SK-N-MC (cell line): ENCODE results near the gene KRT12.

ENCODE experiments used
- DNase-seq: peaks from one replicate; pipeline ENCODE4 v3.0.0-alpha.2; 2011; ENCODE audit warnings: low read depth, low spot score
- H3K27ac ChIP-seq: fragments of 200-600 bp; sonication (generic); 2 replicates; pipeline ENCODE4 v1.5.1; 2016; ENCODE audit warnings: mixed run types
- H3K36me3 ChIP-seq: fragments of 200-600 bp; sonication (generic); 2 replicates; pipeline ENCODE4 v1.6.1; 2017; ENCODE audit warnings: antibody characterized with exemption, low read length, mixed read lengths; ENCODE audit not compliant: insufficient read depth
- H3K4me3 ChIP-seq: fragments of 200-600 bp; sonication (generic); 2 replicates; pipeline ENCODE4 v1.5.1; 2016
- H3K9ac ChIP-seq: fragments of 200-600 bp; sonication (generic); 2 replicates; pipeline ENCODE4 v1.8.0; 2017; ENCODE audit warnings: mixed run types, mixed read lengths; ENCODE audit not compliant: insufficient read length
- H3K9me3 ChIP-seq: fragments of 200-600 bp; sonication (generic); 2 replicates; pipeline ENCODE4 v1.6.1; 2017; ENCODE audit warnings: low read depth, mild to moderate bottlenecking, antibody characterized with exemption, low read length, moderate library complexity, mixed read lengths
- EZH2 ChIP-seq: fragments of 200-600 bp; sonication (generic); IDR thresholded peaks from one replicate; pipeline ENCODE4 v1.6.1; 2017; ENCODE audit warnings: antibody characterized with exemption
- FOXP2 ChIP-seq: optimal IDR thresholded peaks from 2 replicates; pipeline ENCODE3; 2011; ENCODE audit warnings: mild to moderate bottlenecking, moderate library complexity; ENCODE audit not compliant: insufficient read depth; ENCODE audit errors: extremely low read length, control extremely low read depth
- POLR2AphosphoS5 ChIP-seq: IDR thresholded peaks from 2 replicates; pipeline ENCODE4 v1.6.1; 2012; ENCODE audit warnings: mild to moderate bottlenecking, low read depth, low read length, borderline replicate concordance

Gene KRT12

DNA sequence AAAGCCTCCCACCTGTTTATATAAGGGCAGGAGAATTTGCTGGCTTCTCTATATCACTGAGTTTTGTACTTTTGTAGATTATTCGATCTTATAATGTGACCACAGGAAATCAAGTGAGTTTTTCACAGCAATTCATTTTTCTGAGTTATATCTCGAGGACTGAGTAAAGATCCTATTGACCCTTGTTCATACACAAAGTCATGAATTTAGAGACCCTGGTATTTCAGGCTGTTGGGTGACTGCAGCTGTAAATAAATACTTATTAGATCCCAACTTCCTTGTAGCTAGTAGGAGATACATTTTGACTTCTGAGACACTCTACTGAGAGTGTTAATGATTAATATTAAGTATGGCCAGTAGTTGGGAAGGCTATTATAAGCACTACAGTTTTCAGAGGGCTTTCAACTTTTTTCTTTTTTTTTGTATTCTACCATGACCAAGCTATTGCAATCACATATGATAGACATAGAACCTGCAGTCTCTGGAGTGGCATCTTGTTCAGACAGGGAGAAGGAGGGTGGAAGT is 21.2 kb upstream of the KRT12 start:
- Histone ChIP-seq H3K27ac (no peak overlapping the region), H3K9me3 (no peaks in the 10 kb centered on the region), H3K9ac (no peak overlapping the region), H3K4me3 (no peak overlapping the region), H3K36me3 (no peaks in the 10 kb centered on the region)
- no peak for DNase-seq
- TF ChIP-seq POLR2AphosphoS5, result no peak
- TF ChIP-seq EZH2, result no peak
- no peak for TF ChIP-seq FOXP2

DNA sequence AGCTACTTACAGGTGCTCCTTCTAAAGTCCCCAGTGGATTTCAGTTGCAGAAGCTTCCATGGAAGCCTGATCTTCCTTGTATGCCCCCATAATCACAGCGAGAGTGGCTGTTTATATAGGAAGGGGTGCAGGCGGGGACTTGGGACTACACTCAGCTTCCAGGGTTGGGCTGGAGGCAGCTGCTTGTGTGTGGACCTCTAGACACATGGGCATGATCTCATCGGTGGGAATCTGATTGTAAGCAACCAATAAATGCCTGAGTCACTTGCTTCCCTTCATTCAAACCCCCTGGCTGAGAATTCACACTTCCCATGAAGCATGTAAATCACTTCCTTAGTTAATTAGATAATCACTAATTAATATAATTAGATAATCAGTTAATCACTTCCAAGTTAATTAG is 19.1 kb upstream of the KRT12 start:
- DNase-seq, result no peak
- H3K27ac ChIP-seq, result no peak overlapping the region
- no peaks in the 10 kb centered on the region for H3K9me3 ChIP-seq
- TF ChIP-seq FOXP2 (no peak), EZH2 (no peak), POLR2AphosphoS5 (no peak)
- no peak overlapping the region for H3K4me3 ChIP-seq
- no peak overlapping the region for H3K9ac ChIP-seq
- H3K36me3 ChIP-seq, result no peaks in the 10 kb centered on the region

DNA sequence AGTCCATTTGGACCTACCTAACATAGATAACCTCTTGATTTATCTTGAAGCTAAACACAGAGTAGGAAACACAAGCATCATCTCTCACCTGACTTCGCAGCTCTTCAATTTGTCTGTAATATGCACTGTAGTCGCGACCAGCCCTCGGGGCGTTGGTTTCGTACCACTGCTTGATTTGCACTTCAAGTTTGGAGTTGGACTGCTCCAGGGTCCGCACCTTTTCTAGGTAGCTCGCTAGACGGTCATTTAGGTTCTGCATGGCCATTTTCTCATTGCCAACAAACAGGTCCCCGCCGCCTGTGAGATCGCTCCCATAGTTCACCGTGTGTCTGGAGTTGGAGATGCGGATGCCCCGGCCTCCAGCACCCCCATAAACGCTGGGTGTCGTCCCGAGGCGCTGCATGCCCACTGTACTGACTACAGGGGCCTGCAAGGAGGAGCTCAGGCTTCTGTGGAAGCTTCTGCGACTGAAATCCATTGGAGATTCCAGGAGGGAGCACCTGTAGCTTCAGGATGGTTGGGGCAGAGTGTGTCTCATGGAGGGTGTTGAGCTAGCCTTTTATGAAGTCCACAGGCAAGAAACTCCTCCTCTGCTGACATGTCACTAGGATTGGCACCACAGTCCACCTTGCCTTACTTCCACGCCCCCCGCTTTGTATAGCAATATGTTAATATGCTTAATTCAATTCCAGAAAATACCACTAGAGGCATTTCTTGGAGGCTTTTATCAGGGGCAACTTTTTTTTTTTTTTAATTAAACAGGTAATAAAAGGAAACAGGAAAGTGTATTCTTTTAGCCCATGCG is 17.9 kb upstream of the KRT12 start, which contains the start of gene KRT20:
Gene KRT20, minus strand, starts transcription at position 535 of the 805 bp plus-strand sequence. Its CDS starts 57 bp downstream, at position 478.
- no peak within 1 kb of the TSS for H3K4me3 ChIP-seq
- H3K9ac ChIP-seq, result no peak within 1 kb of the TSS
- no peaks in the 10 kb centered on the region for H3K36me3 ChIP-seq
- DNase-seq, result no peak
- no peak within 1 kb of the TSS for H3K27ac ChIP-seq
- no peaks in the 10 kb centered on the region for H3K9me3 ChIP-seq
- TF ChIP-seq POLR2AphosphoS5, result no peak

GRCh38 chr17:40883626-40884334 is 16.8 kb upstream of the KRT12 start:
- TF ChIP-seq FOXP2, result no peak
- no peak for TF ChIP-seq EZH2
- TF ChIP-seq POLR2AphosphoS5, result no peak
- DNase-seq, result no peak
- H3K9ac ChIP-seq, result no peak overlapping the region
- H3K36me3 ChIP-seq, result no peaks in the 10 kb centered on the region
- no peak overlapping the region for H3K27ac ChIP-seq
- no peaks in the 10 kb centered on the region for H3K9me3 ChIP-seq
- H3K4me3 ChIP-seq, result no peak overlapping the region

- no peak for DNase-seq
- no peak overlapping the region for H3K9ac ChIP-seq
- H3K4me3 ChIP-seq, result no peak overlapping the region
- no peak overlapping the region for H3K27ac ChIP-seq
- H3K36me3 ChIP-seq, result no peaks in the 10 kb centered on the region
- no peaks in the 10 kb centered on the region for H3K9me3 ChIP-seq
- TF ChIP-seq FOXP2 (no peak), EZH2 (no peak), POLR2AphosphoS5 (no peak)
Observed at GRCh38 chr17:40883031-40883430, 16.0 kb upstream of the KRT12 start.

GRCh38 chr17:40879026-40879425 is 12.0 kb upstream of the KRT12 start:
- Histone ChIP-seq H3K4me3 (no peak overlapping the region), H3K9me3 (no peaks in the 10 kb centered on the region), H3K9ac (no peak overlapping the region), H3K36me3 (no peaks in the 10 kb centered on the region), H3K27ac (no peak overlapping the region)
- no peak for DNase-seq
- TF ChIP-seq EZH2 (no peak), POLR2AphosphoS5 (no peak), FOXP2 (no peak)

DNA sequence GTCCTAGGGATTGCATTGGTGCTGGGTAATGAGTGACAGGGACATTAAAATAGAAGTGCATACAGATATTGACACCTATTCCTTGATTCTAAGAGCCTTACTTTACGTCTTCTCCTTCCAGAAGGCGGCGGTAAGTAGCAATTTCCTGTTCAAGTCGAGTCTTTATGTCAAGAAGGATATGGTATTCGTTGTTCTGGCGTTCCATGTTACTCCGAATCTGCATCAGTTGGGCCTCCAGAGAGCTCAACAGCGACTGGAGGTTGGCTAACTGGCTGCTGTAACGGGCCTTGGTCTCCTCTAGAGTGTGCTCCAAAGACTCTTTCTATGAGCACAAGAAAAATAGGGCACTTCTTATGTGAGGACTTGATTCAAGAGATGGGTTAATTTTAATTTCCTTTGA is 11.0 kb upstream of the KRT12 start:
- TF ChIP-seq POLR2AphosphoS5 (no peak), FOXP2 (no peak), EZH2 (no peak)

DNA sequence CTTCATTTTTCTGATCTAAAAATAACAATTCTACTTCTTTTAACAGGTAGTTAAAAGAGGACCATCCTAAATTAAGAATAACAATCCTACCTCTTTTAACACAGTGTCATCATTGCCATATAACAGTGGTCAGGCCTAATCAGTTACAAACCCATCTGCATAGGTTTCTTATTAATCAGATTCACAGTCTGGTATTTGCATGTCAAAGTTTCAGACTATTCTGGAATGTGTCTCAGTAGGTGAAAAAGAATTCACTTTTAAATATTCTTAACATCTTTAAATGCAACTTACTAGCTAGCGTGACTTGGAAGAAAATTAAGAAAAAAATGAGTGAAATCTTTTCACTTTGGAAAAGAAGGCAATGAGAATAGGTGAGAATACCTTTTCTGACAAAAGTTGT is 6.8 kb upstream of the KRT12 start:
- Histone ChIP-seq H3K9ac (no peak overlapping the region), H3K4me3 (no peak overlapping the region), H3K27ac (peak overlapping the region; percentile 74; the same call in 1 of the 2 replicates), H3K36me3 (no peaks in the 10 kb centered on the region), H3K9me3 (no peaks in the 10 kb centered on the region)
- TF ChIP-seq POLR2AphosphoS5 (no peak), FOXP2 (no peak), EZH2 (no peak)
- DNase-seq, result no peak

More for the DNA sequence above, 11.0 kb upstream of the KRT12 start:
- no peak for DNase-seq
- Histone ChIP-seq H3K4me3 (no peak overlapping the region), H3K27ac (no peak overlapping the region), H3K9ac (no peak overlapping the region), H3K36me3 (no peaks in the 10 kb centered on the region), H3K9me3 (no peaks in the 10 kb centered on the region)
